IMR-90 (cell line): Measurements from ENCODE around the gene TK2. TPM values are rescaled to one million over a fixed set of nuclear protein-coding genes. Genes with fewer than 3 reads are reported as not detected.

Experiments
- microRNA-seq, 2 experiments: library from miRNA; stranded (forward) in 1 of 2; unstranded in 1 of 2; fragments of 10-50 nt in 1 of 2; fragments of <30 nt in 1 of 2; gene quantifications in 1 of 2; microRNA quantifications in 1 of 2; one replicate each; pipeline versions ENCODE3 to v1.1.0; 2013 to 2020; ENCODE audit not compliant: insufficient read depth in 1 of 2, insufficient read length in 1 of 2, unreplicated experiment in 1 of 2
- polyA plus RNA-seq, 3 experiments: library from polyadenylated mRNA; depleted of rRNA; stranded (reverse); fragments of >200 nt; gene quantifications; 2 replicates each; pipeline ENCODE4 v1.2.3, GENCODE V29; 2012; ENCODE audit warnings: low replicate concordance in 1 of 3
- small RNA-seq, 5 experiments: library from RNA; depleted of rRNA; stranded (forward); fragments of <200 nt; gene quantifications; one replicate each; pipeline ENCODE3, GENCODE V24; 2012
- total RNA-seq: library from RNA; depleted of rRNA; stranded (reverse); fragments of >200 nt; gene quantifications from 2 replicates; pipeline ENCODE4 v1.2.3, GENCODE V29; 2012; rRNA removed

TK2 gene
- total and polyA plus RNA-seq, 2 of the 4 experiments (the other 2 are of a cell fraction): 14.7 to 16.5 TPM

Small RNAs within 50 kb of the gene (microRNA-seq; reads per million reads assigned to microRNA genes)
- gene CKLF-CMTM1 (ENCODE audit: insufficient read depth, insufficient read length): not detected

Small RNAs within 50 kb of the gene (small RNA-seq; reads per million reads assigned to genes)
- gene CKLF-CMTM1: 0 reads per million in 5 experiments

Other genes starting within 250 kb of the TK2 start
- not detected in 2 replicates for gene CDH5, start 183.4 kb downstream of the TK2 start, total RNA-seq
- not detected in 2 replicates for gene CDH5, start 183.4 kb downstream of the TK2 start, polyA plus RNA-seq (2012; rRNA removed)
- gene BEAN1, start 122.8 kb downstream of the TK2 start, total RNA-seq: not detected in 2 replicates
- gene BEAN1, start 122.8 kb downstream of the TK2 start, polyA plus RNA-seq (2012; rRNA removed): not detected in 2 replicates
- 60.8 and 66.7 TPM in 2 replicates for gene CKLF, start 2.5 kb upstream of the TK2 start, total RNA-seq
- gene CKLF, start 2.5 kb upstream of the TK2 start, polyA plus RNA-seq (2012; rRNA removed): 92.2 and 102 TPM in 2 replicates
- gene CMTM1, start 16.3 kb upstream of the TK2 start, total RNA-seq: 0.54 and 1.7 TPM in 2 replicates
- gene CMTM1, start 16.3 kb upstream of the TK2 start, polyA plus RNA-seq (2012; rRNA removed): 1.8 and 2.1 TPM in 2 replicates
- gene CMTM2, start 29.3 kb upstream of the TK2 start, total RNA-seq: not detected in 2 replicates
- not detected in 2 replicates for gene CMTM2, start 29.3 kb upstream of the TK2 start, polyA plus RNA-seq (2012; rRNA removed)
- 4.5 and 4.7 TPM in 2 replicates for gene CMTM3, start 54.6 kb upstream of the TK2 start, total RNA-seq
- 34.6 and 35.5 TPM in 2 replicates for gene CMTM3, start 54.6 kb upstream of the TK2 start, polyA plus RNA-seq (2012; rRNA removed)
- 14.5 and 15.8 TPM in 2 replicates for gene CMTM4, start 146.6 kb upstream of the TK2 start, total RNA-seq
- gene CMTM4, start 146.6 kb upstream of the TK2 start, polyA plus RNA-seq (2012; rRNA removed): 8.3 and 9.0 TPM in 2 replicates
- 88.4 and 98.9 TPM in 2 replicates for gene DYNC1LI2, start 201.5 kb upstream of the TK2 start, total RNA-seq
- gene DYNC1LI2, start 201.5 kb upstream of the TK2 start, polyA plus RNA-seq (2012; rRNA removed): 54.2 and 65.3 TPM in 2 replicates